Measurements from ENCODE around the gene ARHGAP21.

Gene ARHGAP21

DNA sequence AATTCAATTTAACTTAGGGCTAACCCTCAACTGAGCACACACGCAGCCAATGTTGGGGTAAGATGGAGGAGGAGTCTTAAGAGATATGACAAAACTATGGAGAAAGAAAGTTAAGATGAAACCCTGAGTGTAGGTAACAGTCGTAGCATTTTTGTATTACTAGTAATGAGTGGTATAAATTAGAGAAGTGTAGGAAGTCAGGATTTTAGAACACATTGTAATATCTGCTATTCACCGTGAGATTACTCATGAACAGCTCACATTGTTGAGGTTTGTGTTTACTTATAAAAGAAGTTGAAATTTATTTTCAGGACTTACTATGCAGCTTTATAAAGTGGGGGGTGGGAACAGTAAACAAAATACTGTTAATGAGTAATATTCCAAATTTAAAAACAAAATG lies 107.2 kb downstream of the ARHGAP21 start:
- no peak for DNase-seq
- H3K4me3 ChIP-seq (ENCODE audit: low read length), result no peak overlapping the region
- H3K4me1 ChIP-seq (ENCODE audit: control insufficient read depth, low read depth, low read length), result no peaks in the 10 kb centered on the region
- H3K27me3 ChIP-seq (ENCODE audit: insufficient read depth, low read length, poor library complexity), result no peaks in the 10 kb centered on the region
- H2BK120ac ChIP-seq (ENCODE audit: low read depth, low read length), result no peak overlapping the region
- no peak overlapping the region for H3K27ac ChIP-seq (ENCODE audit: low read depth, low read length)
- H3K79me1 ChIP-seq (ENCODE audit: low read length), result peaks cover 2% of the 10 kb centered on the region
- no peak overlapping the region for H4K8ac ChIP-seq (ENCODE audit: low read depth, low read length)
- peaks cover 3% of the 10 kb centered on the region for H3K36me3 ChIP-seq (ENCODE audit: control insufficient read depth, insufficient read depth, low read length)
- H3K9ac ChIP-seq (ENCODE audit: low read length), result no peak overlapping the region
- no peak overlapping the region for H2AK5ac ChIP-seq (ENCODE audit: low read length)
- no peak overlapping the region for H3K56ac ChIP-seq (ENCODE audit: low read length)
- 100% methylated on average over 1 of the region's 3 CpGs for WGBS (ENCODE audit: extremely low coverage, insufficient coverage, low lambda C conversion rate)
- H2BK5ac ChIP-seq (ENCODE audit: low read length), result no peak overlapping the region
- H3K4me2 ChIP-seq (ENCODE audit: low read length), result no peak overlapping the region
- no peak overlapping the region for H3K4ac ChIP-seq (ENCODE audit: low read depth, low read length)
- H4K5ac ChIP-seq (ENCODE audit: low read length), result no peak overlapping the region
- H3K18ac ChIP-seq (ENCODE audit: low read length), result no peak overlapping the region
- no peak overlapping the region for H3K23ac ChIP-seq (ENCODE audit: low read length)
- H2BK15ac ChIP-seq (replicated peaks; ENCODE audit: low read depth), result no peak overlapping the region
- H3K79me2 ChIP-seq (ENCODE audit: control insufficient read depth, insufficient read depth, low read length), result no peaks in the 10 kb centered on the region

DNA sequence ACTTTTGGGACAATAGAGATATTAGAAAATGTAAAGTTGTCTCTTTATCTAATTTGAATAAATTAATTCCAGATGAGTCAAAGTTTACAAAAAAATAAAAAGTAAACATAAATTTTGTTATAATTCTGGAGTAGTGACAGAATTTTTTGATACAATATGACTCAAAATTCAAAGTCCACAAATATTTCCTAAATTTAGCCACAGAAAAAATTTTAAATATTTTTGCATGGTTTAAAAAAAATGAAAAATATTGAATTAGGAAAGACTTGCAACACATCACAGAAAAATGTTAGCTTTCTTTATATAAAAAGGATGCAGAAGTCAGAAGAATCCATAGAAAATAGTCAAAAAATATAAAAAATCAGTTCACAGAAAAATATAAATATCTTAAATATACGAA lies 117.7 kb downstream of the ARHGAP21 start:
- DNase-seq, result no peak
- no peak overlapping the region for H4K5ac ChIP-seq (ENCODE audit: low read length)
- no peak overlapping the region for H3K27ac ChIP-seq (ENCODE audit: low read depth, low read length)
- no peak overlapping the region for H2BK120ac ChIP-seq (ENCODE audit: low read depth, low read length)
- H3K56ac ChIP-seq (ENCODE audit: low read length), result no peak overlapping the region
- H3K79me2 ChIP-seq (ENCODE audit: control insufficient read depth, insufficient read depth, low read length), result no peaks in the 10 kb centered on the region
- H3K4ac ChIP-seq (ENCODE audit: low read depth, low read length), result no peak overlapping the region
- no peaks in the 10 kb centered on the region for H3K4me1 ChIP-seq (ENCODE audit: control insufficient read depth, low read depth, low read length)
- no peak overlapping the region for H3K4me3 ChIP-seq (ENCODE audit: low read length)
- whole genome bisulfite sequencing (ENCODE audit: extremely low coverage, insufficient coverage, low lambda C conversion rate), result no CpG with 5 or more reads among the region's 1 CpG
- no peak overlapping the region for H4K8ac ChIP-seq (ENCODE audit: low read depth, low read length)
- H2BK5ac ChIP-seq (ENCODE audit: low read length), result no peak overlapping the region
- no peak overlapping the region for H3K18ac ChIP-seq (ENCODE audit: low read length)
- H3K4me2 ChIP-seq (ENCODE audit: low read length), result no peak overlapping the region
- no peak overlapping the region for H3K9ac ChIP-seq (ENCODE audit: low read length)
- H3K36me3 ChIP-seq (ENCODE audit: control insufficient read depth, insufficient read depth, low read length), result no peaks in the 10 kb centered on the region
- no peak overlapping the region for H2BK15ac ChIP-seq (replicated peaks; ENCODE audit: low read depth)
- no peak overlapping the region for H3K23ac ChIP-seq (ENCODE audit: low read length)
- H3K27me3 ChIP-seq (ENCODE audit: insufficient read depth, low read length, poor library complexity), result no peaks in the 10 kb centered on the region
- no peaks in the 10 kb centered on the region for H3K79me1 ChIP-seq (ENCODE audit: low read length)
- H2AK5ac ChIP-seq (ENCODE audit: low read length), result no peak overlapping the region

DNA sequence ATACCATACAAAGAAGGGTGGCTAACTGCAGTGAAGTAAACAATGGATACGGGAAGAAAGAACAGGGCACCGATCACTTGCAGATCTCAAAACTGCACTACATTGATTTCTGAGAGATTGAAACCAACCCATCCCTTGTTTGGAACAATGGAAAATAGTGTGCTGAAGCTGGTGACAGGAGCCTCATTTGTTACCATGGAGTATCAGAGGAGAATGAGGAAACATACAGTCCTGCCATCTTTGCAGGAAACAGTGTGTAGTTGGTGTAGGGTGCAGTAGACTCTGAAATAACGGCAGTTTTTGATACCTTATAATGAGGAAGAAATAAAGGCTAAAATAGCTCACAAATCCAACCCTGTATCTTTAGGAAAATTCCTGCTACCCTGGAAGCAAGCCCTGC lies 118.5 kb downstream of the ARHGAP21 start:
- no peak overlapping the region for H3K56ac ChIP-seq (ENCODE audit: low read length)
- H4K5ac ChIP-seq (ENCODE audit: low read length), result no peak overlapping the region
- H4K8ac ChIP-seq (ENCODE audit: low read depth, low read length), result no peak overlapping the region
- peak; percentile 32 for DNase-seq
- no peak overlapping the region for H3K18ac ChIP-seq (ENCODE audit: low read length)
- H3K27me3 ChIP-seq (ENCODE audit: insufficient read depth, low read length, poor library complexity), result no peaks in the 10 kb centered on the region
- H3K9ac ChIP-seq (ENCODE audit: low read length), result no peak overlapping the region
- H3K4me1 ChIP-seq (ENCODE audit: control insufficient read depth, low read depth, low read length), result no peaks in the 10 kb centered on the region
- no CpG with 5 or more reads among the region's 3 CpGs for WGBS (ENCODE audit: extremely low coverage, insufficient coverage, low lambda C conversion rate)
- no peak overlapping the region for H3K4me2 ChIP-seq (ENCODE audit: low read length)
- H2BK5ac ChIP-seq (ENCODE audit: low read length), result no peak overlapping the region
- H3K4me3 ChIP-seq (ENCODE audit: low read length), result no peak overlapping the region
- no peak overlapping the region for H2AK5ac ChIP-seq (ENCODE audit: low read length)
- H3K36me3 ChIP-seq (ENCODE audit: control insufficient read depth, insufficient read depth, low read length), result no peaks in the 10 kb centered on the region
- H3K27ac ChIP-seq (ENCODE audit: low read depth, low read length), result no peak overlapping the region
- no peak overlapping the region for H3K4ac ChIP-seq (ENCODE audit: low read depth, low read length)
- H2BK15ac ChIP-seq (replicated peaks; ENCODE audit: low read depth), result no peak overlapping the region
- H2BK120ac ChIP-seq (ENCODE audit: low read depth, low read length), result no peak overlapping the region
- no peak overlapping the region for H3K23ac ChIP-seq (ENCODE audit: low read length)
- no peaks in the 10 kb centered on the region for H3K79me2 ChIP-seq (ENCODE audit: control insufficient read depth, insufficient read depth, low read length)
- no peaks in the 10 kb centered on the region for H3K79me1 ChIP-seq (ENCODE audit: low read length)

DNA sequence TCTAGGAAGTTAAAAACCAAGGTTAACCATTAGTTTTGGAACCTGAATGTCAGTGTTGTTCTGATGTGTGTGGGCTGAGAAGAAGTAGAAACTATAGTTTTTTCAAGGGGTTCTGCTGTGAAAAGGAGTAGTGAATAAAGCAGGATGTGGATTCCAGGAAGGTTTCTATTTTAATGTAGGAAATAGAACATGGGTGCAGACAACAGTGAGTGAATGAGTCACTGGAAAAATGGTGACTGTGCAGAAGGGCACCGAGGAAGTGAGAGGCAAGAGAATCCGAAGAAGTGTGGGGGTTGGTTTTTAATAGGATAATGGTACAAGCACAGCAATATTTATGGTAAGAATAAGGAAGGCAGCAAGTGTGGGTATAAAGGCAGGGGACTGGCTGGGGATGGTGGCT lies 120.4 kb downstream of the ARHGAP21 start:
- Histone ChIP-seq H3K18ac (ENCODE audit: low read length) (no peak overlapping the region), H2AK5ac (ENCODE audit: low read length) (no peak overlapping the region), H3K36me3 (ENCODE audit: control insufficient read depth, insufficient read depth, low read length) (no peaks in the 10 kb centered on the region), H4K8ac (ENCODE audit: low read depth, low read length) (no peak overlapping the region), H3K4ac (ENCODE audit: low read depth, low read length) (no peak overlapping the region), H3K27me3 (ENCODE audit: insufficient read depth, low read length, poor library complexity) (no peaks in the 10 kb centered on the region), H3K23ac (ENCODE audit: low read length) (no peak overlapping the region), H3K79me1 (ENCODE audit: low read length) (no peaks in the 10 kb centered on the region), H3K4me2 (ENCODE audit: low read length) (no peak overlapping the region), H3K4me3 (ENCODE audit: low read length) (no peak overlapping the region), H2BK5ac (ENCODE audit: low read length) (no peak overlapping the region), H2BK15ac (replicated peaks; ENCODE audit: low read depth) (no peak overlapping the region), H3K56ac (ENCODE audit: low read length) (no peak overlapping the region), H2BK120ac (ENCODE audit: low read depth, low read length) (no peak overlapping the region), H4K5ac (ENCODE audit: low read length) (no peak overlapping the region), H3K4me1 (ENCODE audit: control insufficient read depth, low read depth, low read length) (no peaks in the 10 kb centered on the region), H3K27ac (ENCODE audit: low read depth, low read length) (no peak overlapping the region), H3K9ac (ENCODE audit: low read length) (no peak overlapping the region), H3K79me2 (ENCODE audit: control insufficient read depth, insufficient read depth, low read length) (no peaks in the 10 kb centered on the region)
- WGBS (ENCODE audit: extremely low coverage, insufficient coverage, low lambda C conversion rate), result no CpG with 5 or more reads among the region's 2 CpGs
- DNase-seq, result no peak

DNA sequence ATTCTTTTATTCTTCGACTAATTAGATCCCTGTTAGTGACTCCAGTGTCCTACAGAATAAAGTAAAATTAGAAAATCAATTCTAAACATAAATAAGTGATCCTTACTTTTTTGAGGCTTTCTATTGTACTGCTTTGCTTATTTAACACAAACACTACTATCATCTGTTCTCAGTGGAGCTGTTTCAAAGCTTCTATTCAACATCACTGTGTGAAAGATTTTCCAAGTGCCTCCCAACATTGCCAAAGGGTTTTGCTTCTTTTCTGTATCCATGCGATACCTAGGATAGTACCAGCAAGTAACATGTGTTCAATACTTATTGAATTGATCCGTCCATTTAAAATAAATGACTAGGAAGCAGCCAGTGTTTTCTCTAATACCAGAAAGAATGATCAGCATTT lies 125.7 kb downstream of the ARHGAP21 start:
- no peak overlapping the region for H3K18ac ChIP-seq (ENCODE audit: low read length)
- no peak overlapping the region for H3K4ac ChIP-seq (ENCODE audit: low read depth, low read length)
- DNase-seq, result no peak
- H3K4me3 ChIP-seq (ENCODE audit: low read length), result no peak overlapping the region
- no peak overlapping the region for H3K23ac ChIP-seq (ENCODE audit: low read length)
- no peak overlapping the region for H2BK15ac ChIP-seq (replicated peaks; ENCODE audit: low read depth)
- H3K27me3 ChIP-seq (ENCODE audit: insufficient read depth, low read length, poor library complexity), result no peaks in the 10 kb centered on the region
- H2BK120ac ChIP-seq (ENCODE audit: low read depth, low read length), result no peak overlapping the region
- no peak overlapping the region for H3K9ac ChIP-seq (ENCODE audit: low read length)
- no peaks in the 10 kb centered on the region for H3K79me2 ChIP-seq (ENCODE audit: control insufficient read depth, insufficient read depth, low read length)
- H2AK5ac ChIP-seq (ENCODE audit: low read length), result no peak overlapping the region
- no peak overlapping the region for H4K8ac ChIP-seq (ENCODE audit: low read depth, low read length)
- no peak overlapping the region for H3K4me2 ChIP-seq (ENCODE audit: low read length)
- H3K4me1 ChIP-seq (ENCODE audit: control insufficient read depth, low read depth, low read length), result no peaks in the 10 kb centered on the region
- no peak overlapping the region for H2BK5ac ChIP-seq (ENCODE audit: low read length)
- H4K5ac ChIP-seq (ENCODE audit: low read length), result no peak overlapping the region
- no peak overlapping the region for H3K27ac ChIP-seq (ENCODE audit: low read depth, low read length)
- no peaks in the 10 kb centered on the region for H3K79me1 ChIP-seq (ENCODE audit: low read length)
- WGBS (ENCODE audit: extremely low coverage, insufficient coverage, low lambda C conversion rate), result no CpG with 5 or more reads among the region's 3 CpGs
- H3K36me3 ChIP-seq (ENCODE audit: control insufficient read depth, insufficient read depth, low read length), result no peaks in the 10 kb centered on the region
- no peak overlapping the region for H3K56ac ChIP-seq (ENCODE audit: low read length)

DNA sequence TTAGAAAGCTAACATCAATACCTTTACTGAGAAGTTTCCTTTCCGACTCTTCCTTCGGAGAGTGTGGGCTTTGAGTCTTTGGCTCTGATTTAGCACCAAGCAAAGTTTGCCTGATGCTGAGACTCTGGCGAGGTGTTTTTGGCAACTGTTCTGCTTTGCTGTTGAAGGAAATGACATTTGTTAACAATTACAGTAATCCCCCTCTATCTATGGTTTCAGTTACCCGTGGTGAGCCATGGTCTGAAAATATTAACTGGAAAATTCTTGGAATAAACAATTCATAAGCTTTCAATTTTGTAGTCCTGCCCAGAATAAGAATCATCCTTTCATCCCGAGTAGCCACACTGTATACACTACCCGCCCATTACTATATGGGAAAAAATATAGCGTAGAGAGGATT lies 126.3 kb downstream of the ARHGAP21 start:
- Histone ChIP-seq H2AK5ac (ENCODE audit: low read length) (no peak overlapping the region), H2BK5ac (ENCODE audit: low read length) (no peak overlapping the region), H2BK120ac (ENCODE audit: low read depth, low read length) (no peak overlapping the region), H3K79me2 (ENCODE audit: control insufficient read depth, insufficient read depth, low read length) (no peaks in the 10 kb centered on the region), H3K79me1 (ENCODE audit: low read length) (no peaks in the 10 kb centered on the region), H3K27ac (ENCODE audit: low read depth, low read length) (no peak overlapping the region), H4K8ac (ENCODE audit: low read depth, low read length) (no peak overlapping the region), H4K5ac (ENCODE audit: low read length) (no peak overlapping the region), H3K18ac (ENCODE audit: low read length) (no peak overlapping the region), H3K4me1 (ENCODE audit: control insufficient read depth, low read depth, low read length) (no peaks in the 10 kb centered on the region), H3K4me2 (ENCODE audit: low read length) (no peak overlapping the region), H3K27me3 (ENCODE audit: insufficient read depth, low read length, poor library complexity) (no peaks in the 10 kb centered on the region), H3K23ac (ENCODE audit: low read length) (no peak overlapping the region), H2BK15ac (replicated peaks; ENCODE audit: low read depth) (no peak overlapping the region), H3K4ac (ENCODE audit: low read depth, low read length) (no peak overlapping the region), H3K9ac (ENCODE audit: low read length) (no peak overlapping the region), H3K36me3 (ENCODE audit: control insufficient read depth, insufficient read depth, low read length) (no peaks in the 10 kb centered on the region), H3K4me3 (ENCODE audit: low read length) (no peak overlapping the region), H3K56ac (ENCODE audit: low read length) (no peak overlapping the region)
- no peak for DNase-seq
- WGBS (ENCODE audit: extremely low coverage, insufficient coverage, low lambda C conversion rate), result no CpG with 5 or more reads among the region's 7 CpGs

Data from mesendoderm (in vitro differentiated cells).